Measurements from ENCODE around the gene QRSL1.

GRCh38 chr6:106667022-106667402, 37.6 kb downstream of the QRSL1 start:
- TF ChIP-seq, protein P1, sequence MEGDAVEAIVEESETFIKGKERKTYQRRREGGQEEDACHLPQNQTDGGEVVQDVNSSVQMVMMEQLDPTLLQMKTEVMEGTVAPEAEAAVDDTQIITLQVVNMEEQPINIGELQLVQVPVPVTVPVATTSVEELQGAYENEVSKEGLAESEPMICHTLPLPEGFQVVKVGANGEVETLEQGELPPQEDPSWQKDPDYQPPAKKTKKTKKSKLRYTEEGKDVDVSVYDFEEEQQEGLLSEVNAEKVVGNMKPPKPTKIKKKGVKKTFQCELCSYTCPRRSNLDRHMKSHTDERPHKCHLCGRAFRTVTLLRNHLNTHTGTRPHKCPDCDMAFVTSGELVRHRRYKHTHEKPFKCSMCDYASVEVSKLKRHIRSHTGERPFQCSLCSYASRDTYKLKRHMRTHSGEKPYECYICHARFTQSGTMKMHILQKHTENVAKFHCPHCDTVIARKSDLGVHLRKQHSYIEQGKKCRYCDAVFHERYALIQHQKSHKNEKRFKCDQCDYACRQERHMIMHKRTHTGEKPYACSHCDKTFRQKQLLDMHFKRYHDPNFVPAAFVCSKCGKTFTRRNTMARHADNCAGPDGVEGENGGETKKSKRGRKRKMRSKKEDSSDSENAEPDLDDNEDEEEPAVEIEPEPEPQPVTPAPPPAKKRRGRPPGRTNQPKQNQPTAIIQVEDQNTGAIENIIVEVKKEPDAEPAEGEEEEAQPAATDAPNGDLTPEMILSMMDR (conservative IDR thresholded peaks at IDR 0.05; ENCODE audit: low read length), result no peak
- no peak for TF ChIP-seq EZH2phosphoT487 (IDR thresholded peaks at IDR 0.05; ENCODE audit: borderline replicate concordance, low read depth, low read length)

Measured in OCI-LY7 (cell line).